ENCODE data around the gene PDE12.

PDE12 gene

DNA sequence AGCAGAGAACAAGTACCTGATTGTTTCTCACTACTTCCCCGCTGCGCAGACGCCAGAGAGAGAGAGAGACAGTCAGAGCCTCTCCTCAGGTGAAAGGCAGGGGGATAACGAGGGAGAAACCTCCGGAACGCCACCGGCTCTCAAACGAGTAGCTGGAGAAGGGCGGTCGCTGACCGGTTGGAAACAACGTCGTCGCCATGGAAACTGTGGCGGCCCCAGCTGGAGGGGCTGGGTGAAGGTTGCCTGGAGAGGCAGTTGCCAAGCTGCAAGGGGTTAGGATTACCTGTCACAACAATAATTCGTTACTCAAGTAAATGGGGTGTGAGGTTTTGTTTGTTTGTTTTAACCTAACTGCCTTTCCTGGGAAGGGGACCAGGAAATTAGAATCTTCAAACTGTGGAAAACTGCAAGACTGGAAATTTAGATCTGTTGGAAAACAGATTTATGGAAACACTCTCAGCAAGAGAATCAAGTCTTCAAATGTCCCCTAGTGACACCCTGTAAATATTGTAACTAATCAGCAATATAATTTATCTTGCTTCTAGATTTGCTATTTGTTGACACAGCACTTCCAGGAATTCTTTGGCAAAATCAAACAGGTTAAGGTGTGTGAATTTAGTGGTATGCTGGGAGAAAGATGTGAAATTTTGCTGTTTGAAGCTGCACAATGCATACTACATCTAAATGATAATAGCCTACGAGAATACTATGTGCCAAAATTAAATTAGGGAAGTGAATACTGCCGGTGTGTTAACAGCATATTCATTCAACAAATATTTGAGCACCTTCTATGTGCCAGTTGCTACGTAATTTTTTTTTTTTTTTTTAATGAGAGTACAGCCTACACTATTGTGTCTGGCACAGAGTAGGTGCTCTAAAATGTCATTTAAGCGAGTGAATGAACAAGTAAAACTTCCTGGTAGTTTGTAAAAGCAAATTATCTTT is 11.6 kb upstream of the PDE12 start, which contains the start of gene DNAH12:
TSS of gene DNAH12 (minus strand) at position 164 of the 945 bp plus-strand sequence. CDS start 1,474 bp downstream, outside the sequence.
- DNase-seq (ENCODE audit: extremely low read depth, low read depth), result no peak
- peak within 1 kb of the TSS; percentile 16; the same call in 1 of the 2 replicates for H3K4me3 ChIP-seq (replicated peaks; ENCODE audit: low read depth, low read length)
- TF ChIP-seq, protein P1, sequence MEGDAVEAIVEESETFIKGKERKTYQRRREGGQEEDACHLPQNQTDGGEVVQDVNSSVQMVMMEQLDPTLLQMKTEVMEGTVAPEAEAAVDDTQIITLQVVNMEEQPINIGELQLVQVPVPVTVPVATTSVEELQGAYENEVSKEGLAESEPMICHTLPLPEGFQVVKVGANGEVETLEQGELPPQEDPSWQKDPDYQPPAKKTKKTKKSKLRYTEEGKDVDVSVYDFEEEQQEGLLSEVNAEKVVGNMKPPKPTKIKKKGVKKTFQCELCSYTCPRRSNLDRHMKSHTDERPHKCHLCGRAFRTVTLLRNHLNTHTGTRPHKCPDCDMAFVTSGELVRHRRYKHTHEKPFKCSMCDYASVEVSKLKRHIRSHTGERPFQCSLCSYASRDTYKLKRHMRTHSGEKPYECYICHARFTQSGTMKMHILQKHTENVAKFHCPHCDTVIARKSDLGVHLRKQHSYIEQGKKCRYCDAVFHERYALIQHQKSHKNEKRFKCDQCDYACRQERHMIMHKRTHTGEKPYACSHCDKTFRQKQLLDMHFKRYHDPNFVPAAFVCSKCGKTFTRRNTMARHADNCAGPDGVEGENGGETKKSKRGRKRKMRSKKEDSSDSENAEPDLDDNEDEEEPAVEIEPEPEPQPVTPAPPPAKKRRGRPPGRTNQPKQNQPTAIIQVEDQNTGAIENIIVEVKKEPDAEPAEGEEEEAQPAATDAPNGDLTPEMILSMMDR (IDR thresholded peaks at IDR 0.05; ENCODE audit: low read depth, low read length, missing control alignments), result no peak

DNA sequence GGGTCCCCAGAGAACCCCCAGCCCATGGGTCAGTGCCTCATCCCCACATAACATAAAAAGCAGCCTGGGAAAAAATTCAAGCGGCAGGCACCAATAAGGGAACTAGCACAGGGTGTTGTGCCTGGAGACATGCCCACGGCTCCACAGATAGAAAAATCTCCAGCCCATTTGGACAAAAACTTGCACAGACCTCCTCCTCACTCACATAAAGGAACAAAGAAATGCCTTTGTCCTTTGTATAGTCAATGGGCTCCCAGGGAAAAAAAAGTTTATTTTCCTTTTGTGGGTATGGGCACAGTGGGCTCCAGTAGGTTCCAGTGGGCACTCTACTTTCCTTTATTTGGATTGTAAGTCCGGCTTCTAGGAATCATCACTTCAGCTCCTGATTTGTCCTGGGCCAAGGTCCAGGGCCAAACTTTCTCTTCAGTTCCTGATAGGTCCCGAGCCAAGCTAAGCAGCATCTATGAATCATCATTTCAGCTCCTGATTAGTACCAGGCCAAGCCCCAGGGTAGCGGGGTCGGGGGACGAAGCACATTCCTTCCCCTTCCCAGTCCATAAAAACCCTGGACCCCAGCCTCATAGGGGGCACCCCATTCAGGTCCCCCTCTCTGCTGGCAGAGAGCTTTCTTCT is 10.3 kb upstream of the PDE12 start:
- H3K4me3 ChIP-seq (replicated peaks; ENCODE audit: low read depth, low read length), result no peak overlapping the region
- DNase-seq (ENCODE audit: extremely low read depth, low read depth), result no peak
- TF ChIP-seq, protein P1 (IDR thresholded peaks at IDR 0.05; ENCODE audit: low read depth, low read length, missing control alignments), result no peak

DNA sequence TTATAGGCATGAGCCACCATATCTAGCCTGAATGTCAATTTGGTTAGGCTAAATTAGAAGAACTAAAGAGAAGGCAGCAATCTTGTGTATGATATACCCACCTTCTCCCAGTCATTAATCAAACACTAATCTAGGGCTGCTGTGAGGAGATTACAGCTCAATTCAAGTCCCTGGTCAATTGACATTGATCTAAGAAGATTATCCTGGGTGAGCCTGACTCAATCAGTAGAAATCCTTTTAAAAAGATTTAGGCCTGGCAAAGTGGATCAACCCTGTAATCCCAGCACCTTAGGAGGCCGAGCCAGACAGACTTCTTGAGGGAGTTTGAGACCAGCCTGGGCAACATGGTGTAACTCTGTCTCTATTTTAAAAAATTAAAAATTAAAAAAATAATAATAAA is 9.5 kb upstream of the PDE12 start:
- no peak overlapping the region for H3K4me3 ChIP-seq (replicated peaks; ENCODE audit: low read depth, low read length)
- TF ChIP-seq, protein P1 (IDR thresholded peaks at IDR 0.05; ENCODE audit: low read depth, low read length, missing control alignments), result no peak

DNA sequence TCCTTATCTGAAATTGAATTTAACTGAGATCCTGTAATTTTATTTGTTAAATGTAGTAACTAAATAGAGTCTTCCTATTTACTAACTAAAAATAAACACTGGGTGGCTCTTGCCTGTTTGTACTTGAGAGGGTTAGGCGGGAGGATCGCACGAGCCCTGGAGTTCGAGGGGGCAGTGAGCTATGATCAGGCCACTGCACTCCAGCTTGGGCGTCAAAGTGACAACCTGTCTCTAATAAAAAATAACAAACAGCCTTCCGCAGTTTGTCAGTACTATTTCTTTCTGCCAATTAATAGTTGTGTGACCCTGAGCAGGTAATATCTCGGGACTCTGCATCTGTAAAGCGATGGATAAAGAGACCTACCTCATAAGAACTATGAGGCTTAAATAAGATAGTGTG is 768 bp upstream of the PDE12 start:
- no peak for DNase-seq (ENCODE audit: extremely low read depth, low read depth)
- TF ChIP-seq, protein P1 (IDR thresholded peaks at IDR 0.05; ENCODE audit: low read depth, low read length, missing control alignments), result no peak
- peak overlapping the region; percentile 88 for H3K4me3 ChIP-seq (replicated peaks; ENCODE audit: low read depth, low read length)

More for the DNA sequence above, 9.5 kb upstream of the PDE12 start:
- no peak for DNase-seq (ENCODE audit: extremely low read depth, low read depth)

DNA sequence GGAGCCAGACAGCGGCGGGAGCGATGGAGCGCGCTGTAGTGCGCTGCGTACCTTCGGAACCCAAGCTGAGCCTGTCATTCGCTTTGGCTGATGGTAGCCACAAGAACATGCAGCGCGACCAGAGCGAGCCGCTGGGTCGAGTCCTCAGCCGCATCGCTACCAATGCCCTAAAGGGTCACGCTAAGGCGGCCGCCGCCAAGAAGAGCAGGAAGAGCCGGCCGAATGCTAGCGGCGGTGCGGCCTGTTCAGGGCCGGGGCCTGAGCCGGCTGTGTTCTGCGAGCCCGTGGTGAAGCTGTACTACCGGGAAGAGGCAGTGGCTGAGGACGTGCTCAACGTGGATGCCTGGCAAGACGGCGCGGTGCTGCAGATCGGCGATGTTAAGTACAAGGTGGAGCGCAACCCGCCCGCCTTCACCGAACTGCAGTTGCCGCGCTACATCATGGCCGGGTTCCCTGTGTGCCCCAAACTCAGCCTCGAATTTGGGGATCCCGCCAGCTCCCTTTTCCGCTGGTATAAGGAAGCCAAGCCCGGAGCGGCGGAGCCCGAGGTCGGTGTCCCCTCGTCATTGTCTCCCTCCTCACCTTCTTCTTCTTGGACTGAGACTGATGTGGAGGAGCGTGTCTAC is 498 bp downstream of the PDE12 start:
- no peak for DNase-seq (ENCODE audit: extremely low read depth, low read depth)
- TF ChIP-seq, protein P1 (IDR thresholded peaks at IDR 0.05; ENCODE audit: low read depth, low read length, missing control alignments), result no peak
- peak overlapping the region; percentile 88 for H3K4me3 ChIP-seq (replicated peaks; ENCODE audit: low read depth, low read length)

DNA sequence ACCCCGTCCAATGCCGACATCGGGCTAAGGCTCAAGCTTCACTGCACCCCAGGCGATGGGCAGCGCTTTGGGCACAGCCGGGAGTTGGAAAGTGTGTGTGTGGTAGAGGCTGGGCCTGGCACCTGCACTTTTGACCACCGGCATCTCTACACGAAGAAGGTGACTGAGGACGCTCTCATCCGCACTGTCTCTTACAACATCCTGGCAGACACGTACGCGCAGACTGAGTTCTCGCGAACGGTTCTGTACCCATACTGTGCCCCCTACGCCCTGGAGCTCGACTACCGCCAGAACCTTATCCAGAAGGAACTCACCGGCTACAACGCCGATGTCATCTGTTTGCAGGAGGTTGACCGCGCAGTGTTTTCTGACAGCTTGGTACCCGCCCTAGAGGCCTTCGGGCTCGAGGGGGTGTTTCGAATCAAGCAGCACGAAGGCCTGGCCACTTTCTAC is 1.0 kb downstream of the PDE12 start:
- peak overlapping the region; percentile 88 for H3K4me3 ChIP-seq (replicated peaks; ENCODE audit: low read depth, low read length)
- no peak for DNase-seq (ENCODE audit: extremely low read depth, low read depth)
- TF ChIP-seq, protein P1 (IDR thresholded peaks at IDR 0.05; ENCODE audit: low read depth, low read length, missing control alignments), result no peak
